GM12891 (cell line): ENCODE measurements around the gene UPK3BL1.
"Not testable (repeated sequence)": the region's sequence is repeated elsewhere in the genome, so short reads cannot be mapped to it uniquely, and the experiment has no call there.

Experiments used
- PAX5 ChIP-seq: IDR thresholded peaks from 2 replicates; pipeline ENCODE4 v1.6.1; 2011; ENCODE audit warnings: low read length, moderate library complexity, mild to moderate bottlenecking; ENCODE audit not compliant: insufficient read depth, severe bottlenecking
- POLR2A ChIP-seq: IDR thresholded peaks from 2 replicates; pipeline ENCODE4 v1.6.1; 2011; ENCODE audit warnings: low read depth, low read length, control low read depth
- POU2F2 ChIP-seq: IDR thresholded peaks from 2 replicates; pipeline ENCODE4 v1.6.1; 2011; ENCODE audit warnings: low read depth, mild to moderate bottlenecking, control low read depth, low read length, moderate library complexity
- TAF1 ChIP-seq: IDR thresholded peaks from 2 replicates; pipeline ENCODE4 v1.6.1; 2011; ENCODE audit warnings: low read depth, low read length, control low read depth

- not testable (repeated sequence) for TF ChIP-seq POLR2A, PAX5, POU2F2, TAF1
These were observed 32.1 kb downstream of the UPK3BL1 start for GRCh38 chr7:102610441-102610840.
